ENCODE measurements around the gene CIDEB.

DNA sequence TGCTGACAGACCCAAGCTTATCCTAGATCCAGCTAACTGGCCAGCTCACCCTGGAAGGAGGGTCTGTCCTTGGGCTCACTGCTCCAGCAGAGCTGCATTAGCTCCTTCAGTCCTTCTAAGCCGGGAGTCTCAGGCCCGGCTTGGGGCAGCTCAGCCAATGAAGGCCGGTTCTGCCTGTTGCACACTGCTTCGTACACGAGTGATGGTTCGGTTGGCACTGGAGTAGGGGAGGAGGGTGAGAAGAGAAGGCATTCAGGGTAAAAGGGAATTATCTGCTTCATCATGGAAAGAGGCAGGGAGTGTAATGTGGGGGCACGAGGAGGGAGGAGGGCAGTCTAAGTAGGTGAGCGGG, 30.0 kb upstream of the CIDEB start:
- TF ChIP-seq, protein P1, sequence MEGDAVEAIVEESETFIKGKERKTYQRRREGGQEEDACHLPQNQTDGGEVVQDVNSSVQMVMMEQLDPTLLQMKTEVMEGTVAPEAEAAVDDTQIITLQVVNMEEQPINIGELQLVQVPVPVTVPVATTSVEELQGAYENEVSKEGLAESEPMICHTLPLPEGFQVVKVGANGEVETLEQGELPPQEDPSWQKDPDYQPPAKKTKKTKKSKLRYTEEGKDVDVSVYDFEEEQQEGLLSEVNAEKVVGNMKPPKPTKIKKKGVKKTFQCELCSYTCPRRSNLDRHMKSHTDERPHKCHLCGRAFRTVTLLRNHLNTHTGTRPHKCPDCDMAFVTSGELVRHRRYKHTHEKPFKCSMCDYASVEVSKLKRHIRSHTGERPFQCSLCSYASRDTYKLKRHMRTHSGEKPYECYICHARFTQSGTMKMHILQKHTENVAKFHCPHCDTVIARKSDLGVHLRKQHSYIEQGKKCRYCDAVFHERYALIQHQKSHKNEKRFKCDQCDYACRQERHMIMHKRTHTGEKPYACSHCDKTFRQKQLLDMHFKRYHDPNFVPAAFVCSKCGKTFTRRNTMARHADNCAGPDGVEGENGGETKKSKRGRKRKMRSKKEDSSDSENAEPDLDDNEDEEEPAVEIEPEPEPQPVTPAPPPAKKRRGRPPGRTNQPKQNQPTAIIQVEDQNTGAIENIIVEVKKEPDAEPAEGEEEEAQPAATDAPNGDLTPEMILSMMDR (IDR thresholded peaks at IDR 0.05), result no peak
- TF ChIP-seq POLR2A (IDR thresholded peaks at IDR 0.05), result no peak

Data from tibial nerve (tissue), 3 donors.